MM.1S (cell line): ENCODE measurements around the gene TBC1D14.

Experiments used
- CTCF ChIP-seq: fragments of 300-600 bp; sonication (generic); IDR thresholded peaks from 2 replicates; pipeline ENCODE4 v1.5.1; 2016; ENCODE audit warnings: antibody characterized with exemption, low read length, mixed read lengths
- EZH2 ChIP-seq: fragments of 300-600 bp; sonication (generic); optimal IDR thresholded peaks from 2 replicates; pipeline ENCODE3; 2017; ENCODE audit warnings: low read depth, mild to moderate bottlenecking, antibody characterized with exemption, low read length, mixed read lengths
- EZH2phosphoT487 ChIP-seq: fragments of 300-600 bp; sonication (generic); IDR thresholded peaks from 2 replicates; pipeline ENCODE4 v1.6.1; 2018; ENCODE audit warnings: antibody characterized with exemption, low read length

GRCh38 chr4:7032596-7032995, 123.0 kb downstream of the TBC1D14 start:
- TF ChIP-seq CTCF (no peak), EZH2phosphoT487 (no peak), EZH2 (no peak)
